Epithelial cell of proximal tubule (primary cell): ENCODE results near the gene COPB2. TPM values are rescaled to one million over a fixed set of nuclear protein-coding genes. Genes with fewer than 3 reads are reported as not detected.

Source experiments
- DNase-seq: peaks from one replicate; pipeline ENCODE4 v3.0.0-alpha.2; 2011; ENCODE audit warnings: low read depth
- H3K4me3 ChIP-seq: 2 replicates; pipeline ENCODE4 v1.5.1; 2011; ENCODE audit warnings: low read depth, mild to moderate bottlenecking, low read length
- total RNA-seq: library from RNA; depleted of rRNA; stranded (reverse); fragments of >200 nt; gene quantifications from 2 replicates; pipeline ENCODE4 v1.2.3, GENCODE V29; 2015
- TF ChIP-seq, protein P1 (sequence below): conservative IDR thresholded peaks from 2 replicates; pipeline ENCODE4 v1.5.1; 2012; ENCODE audit warnings: low read depth, mild to moderate bottlenecking, low read length

Gene COPB2
- total RNA-seq, 1 donor from 2014 or later: 69.2 TPM

DNA sequence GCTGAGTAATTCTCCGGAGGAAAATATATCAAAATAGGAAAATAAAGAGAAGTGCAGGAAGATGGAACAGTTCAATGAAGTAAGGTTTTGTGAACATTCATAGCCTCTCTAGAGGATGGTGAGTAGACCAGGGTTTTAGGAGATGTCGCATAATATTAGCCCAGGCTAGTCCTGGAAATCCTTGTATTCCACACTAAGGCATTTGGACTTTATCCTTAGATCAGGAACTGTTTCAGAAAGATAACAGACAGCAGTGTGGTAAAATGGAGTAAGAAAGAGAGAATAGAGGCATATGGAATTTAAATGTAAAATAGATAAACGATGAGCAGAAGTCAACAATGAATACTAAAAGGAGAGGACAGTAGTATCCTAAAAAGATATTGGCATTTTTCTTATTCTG lies 12.1 kb downstream of the COPB2 start:
- no peak for DNase-seq
- no peak overlapping the region for H3K4me3 ChIP-seq
- TF ChIP-seq, protein P1, sequence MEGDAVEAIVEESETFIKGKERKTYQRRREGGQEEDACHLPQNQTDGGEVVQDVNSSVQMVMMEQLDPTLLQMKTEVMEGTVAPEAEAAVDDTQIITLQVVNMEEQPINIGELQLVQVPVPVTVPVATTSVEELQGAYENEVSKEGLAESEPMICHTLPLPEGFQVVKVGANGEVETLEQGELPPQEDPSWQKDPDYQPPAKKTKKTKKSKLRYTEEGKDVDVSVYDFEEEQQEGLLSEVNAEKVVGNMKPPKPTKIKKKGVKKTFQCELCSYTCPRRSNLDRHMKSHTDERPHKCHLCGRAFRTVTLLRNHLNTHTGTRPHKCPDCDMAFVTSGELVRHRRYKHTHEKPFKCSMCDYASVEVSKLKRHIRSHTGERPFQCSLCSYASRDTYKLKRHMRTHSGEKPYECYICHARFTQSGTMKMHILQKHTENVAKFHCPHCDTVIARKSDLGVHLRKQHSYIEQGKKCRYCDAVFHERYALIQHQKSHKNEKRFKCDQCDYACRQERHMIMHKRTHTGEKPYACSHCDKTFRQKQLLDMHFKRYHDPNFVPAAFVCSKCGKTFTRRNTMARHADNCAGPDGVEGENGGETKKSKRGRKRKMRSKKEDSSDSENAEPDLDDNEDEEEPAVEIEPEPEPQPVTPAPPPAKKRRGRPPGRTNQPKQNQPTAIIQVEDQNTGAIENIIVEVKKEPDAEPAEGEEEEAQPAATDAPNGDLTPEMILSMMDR: no peak

DNA sequence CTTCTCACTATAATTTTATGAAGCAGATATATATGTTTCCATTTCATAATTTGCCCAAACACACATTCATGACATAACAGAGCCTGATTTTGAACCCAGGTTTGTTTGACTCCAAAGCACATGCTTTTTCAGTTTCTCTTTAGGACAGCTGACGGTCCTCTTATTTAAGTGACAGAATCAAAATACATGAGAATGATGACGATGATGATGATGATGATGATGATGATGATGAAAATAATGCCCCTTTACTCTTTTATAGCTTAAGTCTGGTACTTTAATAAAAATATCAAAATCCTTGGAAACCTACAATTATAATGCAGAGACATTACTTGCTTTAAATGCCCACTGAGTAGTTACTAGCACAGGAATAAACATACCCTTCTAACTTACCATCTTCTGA lies 15.3 kb downstream of the COPB2 start:
- TF ChIP-seq, protein P1: no peak
- no peak overlapping the region for H3K4me3 ChIP-seq
- no peak for DNase-seq

DNA sequence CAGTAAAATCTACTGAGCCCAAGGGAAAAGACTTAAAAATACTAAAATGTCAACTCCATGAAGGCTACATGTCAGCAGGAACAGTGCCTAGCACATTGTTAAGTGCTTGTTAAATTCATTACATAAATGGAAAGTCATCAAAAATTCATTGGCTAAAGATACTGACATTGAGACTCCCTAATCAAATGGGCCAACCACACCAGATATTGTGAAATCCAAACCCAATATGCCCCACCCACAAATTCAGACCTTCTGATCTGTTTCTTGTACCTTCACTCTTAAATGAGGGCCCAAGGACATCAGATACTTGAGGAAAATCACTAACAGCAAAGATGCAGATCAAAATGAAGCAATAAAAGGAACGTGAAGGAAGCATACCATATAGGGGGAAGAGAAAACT lies 24.9 kb downstream of the COPB2 start:
- TF ChIP-seq, protein P1: no peak
- no peak for DNase-seq
- H3K4me3 ChIP-seq: no peak overlapping the region

DNA sequence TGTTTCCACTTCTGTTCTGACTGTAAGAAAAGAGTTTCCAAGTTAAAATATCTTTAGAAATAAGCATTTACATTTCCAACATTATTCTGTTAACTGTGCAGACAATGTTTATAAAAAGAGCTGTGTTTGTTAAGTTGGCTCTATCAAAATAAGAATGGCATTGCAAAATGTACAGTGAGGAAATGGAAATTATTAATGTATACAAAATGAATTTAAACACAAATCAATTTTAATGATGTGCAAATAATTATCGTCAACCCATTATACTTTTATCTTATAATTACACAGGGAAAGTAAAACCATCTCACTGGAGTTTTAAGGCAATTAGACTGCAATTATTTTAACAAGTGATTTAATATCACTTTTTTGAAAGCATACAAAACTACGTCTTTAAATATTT lies 28.2 kb downstream of the COPB2 start:
- TF ChIP-seq, protein P1: no peak
- no peak overlapping the region for H3K4me3 ChIP-seq
- no peak for DNase-seq

DNA sequence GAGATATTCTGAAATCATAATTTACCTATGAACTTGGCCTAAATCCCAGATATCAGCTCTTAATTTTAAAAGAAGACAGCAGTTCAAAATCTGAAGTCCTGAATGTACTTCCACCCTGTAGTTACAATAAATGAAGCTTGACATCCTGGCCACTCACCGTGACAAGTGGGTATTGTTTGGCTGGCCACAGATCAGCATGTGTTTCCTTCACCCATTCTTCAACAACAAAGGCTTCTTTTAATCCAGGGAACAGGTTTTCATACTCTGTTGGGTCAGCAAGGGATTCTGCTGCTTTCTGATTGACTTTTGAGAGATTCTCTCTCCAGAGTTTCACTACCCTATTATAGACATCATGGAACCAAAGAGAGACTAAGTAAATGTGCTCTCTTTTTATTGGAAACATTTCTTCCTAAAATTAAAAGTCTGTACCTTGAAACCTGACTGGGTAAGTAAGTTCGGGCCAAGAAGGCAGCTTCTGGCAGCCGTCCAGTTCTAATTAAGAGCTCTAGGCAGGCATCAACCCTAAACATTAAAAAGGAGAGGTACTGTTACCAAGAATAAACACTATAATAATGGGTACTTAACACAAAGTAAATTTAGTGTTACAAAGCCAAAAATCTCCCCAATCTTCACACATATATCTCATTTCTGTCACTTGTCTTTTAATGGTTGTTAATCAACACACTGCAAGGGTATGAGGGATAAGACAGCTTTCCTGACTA lies 30.4 kb downstream of the COPB2 start:
- TF ChIP-seq, protein P1: no peak
- no peak for DNase-seq

DNA sequence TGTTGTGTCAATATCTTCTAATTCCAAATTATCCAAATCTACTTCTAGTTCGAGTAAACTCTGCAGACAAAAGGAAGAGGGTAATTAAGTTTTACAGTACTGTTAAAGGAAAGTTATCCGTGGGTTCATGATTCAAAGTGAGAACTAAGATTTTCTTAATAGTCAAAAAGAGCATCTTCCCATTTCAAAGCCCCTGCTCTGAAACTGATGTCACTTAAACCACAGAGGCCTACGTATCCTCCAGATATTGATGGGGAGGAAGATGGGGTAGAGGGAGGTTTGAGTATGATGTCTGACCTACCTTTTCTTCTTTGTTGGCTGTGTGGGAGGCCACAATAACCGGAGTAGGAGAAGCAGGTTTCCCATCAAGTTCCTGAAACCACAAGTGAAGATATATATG lies 31.5 kb downstream of the COPB2 start:
- TF ChIP-seq, protein P1: no peak
- H3K4me3 ChIP-seq: no peak overlapping the region
- no peak for DNase-seq

More for the DNA sequence above, 30.4 kb downstream of the COPB2 start:
- H3K4me3 ChIP-seq: no peak overlapping the region

DNA sequence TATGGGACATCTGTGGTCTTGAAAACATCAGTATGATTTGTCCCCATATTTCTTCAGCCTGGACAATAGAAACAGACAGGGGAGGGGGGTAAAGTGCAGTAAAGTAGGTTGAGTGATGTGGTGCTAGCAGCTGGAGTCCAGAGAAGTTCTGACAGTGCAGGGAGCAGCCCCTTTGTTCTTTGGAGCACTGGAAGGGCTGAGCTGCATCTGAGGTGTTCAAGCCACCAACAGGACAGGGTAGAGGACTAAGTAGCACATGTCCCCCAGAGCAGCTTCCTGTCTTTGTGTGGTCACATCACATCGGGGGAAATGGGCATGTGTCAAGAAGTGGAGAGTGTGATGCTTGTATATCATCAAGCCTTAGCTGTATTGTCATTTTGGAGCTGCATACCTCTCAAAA lies 33.6 kb downstream of the COPB2 start:
- TF ChIP-seq, protein P1: no peak
- DNase-seq: no peak
- no peak overlapping the region for H3K4me3 ChIP-seq
